H1 (cell line): ENCODE data around the gene BRPF3. TPM values are rescaled to one million over a fixed set of nuclear protein-coding genes. Genes with fewer than 3 reads are reported as not detected.

Experiments
- CTCF ChIA-PET: fragments of 300-600 bp; sonication (Branson Sonifier 250); formaldehyde crosslinking; loops from one replicate; lab custom pipeline; 2021; ENCODE audit not compliant: partially characterized antibody; lab: Charles Lee
- POLR2A ChIA-PET: fragments of 300-600 bp; sonication (Branson Sonifier 250); formaldehyde crosslinking; loops from one replicate; lab custom pipeline; 2021; ENCODE audit warnings: inconsistent platforms; ENCODE audit not compliant: partially characterized antibody; lab: Charles Lee
- DNase-seq, 2 experiments: peaks; one replicate each; pipeline versions ENCODE4 v3.0.0 to v3.0.0-alpha.2; 2010 to 2022; ENCODE audit warnings: low spot score in 2 of 2, low read depth in 1 of 2, mixed read lengths in 1 of 2
- FAIRE-seq: peaks from 2 replicates; lab custom pipeline; 2011; peaks lifted over from hg19 to GRCh38; lab: Jason Lieb, UNC
- H2AFZ ChIP-seq: 2 replicates; pipeline ENCODE4 v1.8.1; 2012; ENCODE audit warnings: low read length, inconsistent platforms
- H2AK5ac ChIP-seq: 2 replicates; pipeline ENCODE4 v1.6.1; 2013; ENCODE audit warnings: low read depth, low read length
- H2BK120ac ChIP-seq: replicated peaks from 2 replicates; pipeline ENCODE3; 2013; ENCODE audit warnings: low read depth, low read length, inconsistent platforms
- H2BK12ac ChIP-seq: 2 replicates; pipeline ENCODE4 v1.6.1; 2013; ENCODE audit warnings: low read depth, low read length
- H2BK15ac ChIP-seq: 2 replicates; pipeline ENCODE4 v1.6.1; 2013; ENCODE audit warnings: low read length
- H2BK20ac ChIP-seq: 2 replicates; pipeline ENCODE4 v1.6.1; 2013; ENCODE audit warnings: low read length
- H2BK5ac ChIP-seq: 2 replicates; pipeline ENCODE4 v1.6.1; 2013; ENCODE audit warnings: low read depth, low read length
- H3K14ac ChIP-seq: 2 replicates; pipeline ENCODE4 v1.6.1; 2013; ENCODE audit warnings: inconsistent platforms; ENCODE audit not compliant: insufficient read length
- H3K18ac ChIP-seq: 2 replicates; pipeline ENCODE4 v1.6.1; 2013; ENCODE audit warnings: low read length; ENCODE audit errors: extremely low read depth
- H3K23ac ChIP-seq: 2 replicates; pipeline ENCODE4 v1.6.1; 2013; ENCODE audit warnings: inconsistent platforms; ENCODE audit not compliant: insufficient read length
- H3K23me2 ChIP-seq: 2 replicates; pipeline ENCODE4 v1.6.1; 2013; ENCODE audit warnings: low read depth, low read length
- H3K27ac ChIP-seq: 2 replicates; pipeline ENCODE4 v1.6.1; 2011; ENCODE audit warnings: low read depth, low read length, inconsistent platforms
- H3K27me3 ChIP-seq, 4 experiments: replicated peaks in 1 of 4; 1 replicate in 1 of 4; 2 replicates in 3 of 4; pipeline versions ENCODE4 v1.6.1 to v1.8.1; 2011 to 2013; ENCODE audit warnings: low read length in 3 of 4, mild to moderate bottlenecking in 3 of 4, inconsistent platforms in 2 of 4, mixed read lengths in 2 of 4, moderate library complexity in 1 of 4; ENCODE audit not compliant: control insufficient read depth in 3 of 4, insufficient read depth in 3 of 4; ENCODE audit errors: extremely low read depth in 1 of 4
- H3K36me3 ChIP-seq, 4 experiments: 2 replicates each; pipeline versions ENCODE4 v1.6.1 to v1.8.1; 2011 to 2013; ENCODE audit warnings: mild to moderate bottlenecking in 4 of 4, low read length in 3 of 4, moderate library complexity in 2 of 4, control low read depth in 1 of 4, inconsistent platforms in 1 of 4; ENCODE audit not compliant: insufficient read depth in 4 of 4, control insufficient read depth in 2 of 4
- H3K4ac ChIP-seq: replicated peaks from 2 replicates; pipeline ENCODE3; 2013; ENCODE audit warnings: low read length, low read depth, mixed read lengths, inconsistent platforms; ENCODE audit not compliant: insufficient read length
- H3K4me1 ChIP-seq, 4 experiments: replicated peaks in 1 of 4; 1 replicate in 1 of 4; 2 replicates in 3 of 4; pipeline versions ENCODE4 v1.6.1 to v1.8.1; 2011 to 2013; ENCODE audit warnings: low read length in 3 of 4, inconsistent platforms in 2 of 4, mixed read lengths in 1 of 4; ENCODE audit not compliant: insufficient read depth in 4 of 4, control insufficient read depth in 3 of 4
- H3K4me2 ChIP-seq, 2 experiments: 2 replicates each; pipeline versions ENCODE4 v1.6.1 to v1.8.1; 2011 to 2013; ENCODE audit warnings: low read depth in 2 of 2, low read length in 2 of 2, control low read depth in 1 of 2, inconsistent platforms in 1 of 2, mild to moderate bottlenecking in 1 of 2; ENCODE audit not compliant: insufficient read depth in 1 of 2
- H3K4me3 ChIP-seq, 4 experiments: fragments of 200-600, 300-600 bp in 1 of 4; sonication (generic), shearing (Covaris generic), sonication (Bioruptor Twin) in 1 of 4; 2 replicates each; pipeline versions ENCODE4 v1.5.1 to v1.8.1; 2011 to 2016; ENCODE audit warnings: low read length in 4 of 4, low read depth in 3 of 4, control low read depth in 2 of 4, inconsistent platforms in 2 of 4, mild to moderate bottlenecking in 2 of 4, mixed read lengths in 1 of 4, moderate library complexity in 1 of 4; ENCODE audit not compliant: insufficient read depth in 2 of 4; ENCODE audit errors: extremely low read depth in 1 of 4
- H3K56ac ChIP-seq: replicated peaks from 2 replicates; pipeline ENCODE3; 2013; ENCODE audit warnings: low read depth, mild to moderate bottlenecking, mixed read lengths, low read length, inconsistent platforms; ENCODE audit not compliant: insufficient read length
- H3K79me1 ChIP-seq: 2 replicates; pipeline ENCODE4 v1.6.1; 2013; ENCODE audit warnings: low read depth, low read length, control low read depth
- H3K79me2 ChIP-seq, 2 experiments: 2 replicates each; pipeline versions ENCODE4 v1.6.1 to v1.8.1; 2012 to 2013; ENCODE audit warnings: low read length in 2 of 2, mild to moderate bottlenecking in 2 of 2, inconsistent platforms in 1 of 2; ENCODE audit not compliant: insufficient read depth in 2 of 2, control insufficient read depth in 1 of 2
- H3K9ac ChIP-seq, 4 experiments: replicated peaks in 1 of 4; 1 replicate in 1 of 4; 2 replicates in 3 of 4; pipeline versions ENCODE4 v1.6.1 to v1.8.1; 2011 to 2013; ENCODE audit warnings: low read depth in 3 of 4, low read length in 3 of 4, control low read depth in 2 of 4, mild to moderate bottlenecking in 2 of 4, moderate library complexity in 2 of 4, inconsistent platforms in 1 of 4; ENCODE audit errors: extremely low read depth in 1 of 4
- H3K9me3 ChIP-seq, 2 experiments: 2 replicates each; pipeline versions ENCODE4 v1.6.1 to v1.8.1; 2012 to 2013; ENCODE audit warnings: mild to moderate bottlenecking in 2 of 2, moderate library complexity in 2 of 2, control low read depth in 1 of 2, inconsistent platforms in 1 of 2, low read depth in 1 of 2, low read length in 1 of 2, mixed read lengths in 1 of 2; ENCODE audit not compliant: insufficient read depth in 2 of 2
- H4K20me1 ChIP-seq, 2 experiments: replicated peaks in 1 of 2; 2 replicates each; pipeline versions ENCODE3 to v1.8.1; 2011 to 2013; ENCODE audit warnings: inconsistent platforms in 2 of 2, low read length in 2 of 2, mild to moderate bottlenecking in 1 of 2; ENCODE audit not compliant: insufficient read depth in 2 of 2, control insufficient read depth in 1 of 2
- H4K5ac ChIP-seq: 2 replicates; pipeline ENCODE4 v1.6.1; 2013; ENCODE audit warnings: low read length, low read depth, mixed read lengths, inconsistent platforms; ENCODE audit not compliant: insufficient read length
- H4K8ac ChIP-seq: 2 replicates; pipeline ENCODE4 v1.8.0; 2013; ENCODE audit warnings: mild to moderate bottlenecking, moderate library complexity, low read length, inconsistent platforms; ENCODE audit not compliant: insufficient read depth; ENCODE audit errors: extremely low read depth
- H4K91ac ChIP-seq: replicated peaks from 2 replicates; pipeline ENCODE3; 2013; ENCODE audit warnings: low read length, mixed read lengths, inconsistent platforms; ENCODE audit not compliant: insufficient read length
- BACH1 ChIP-seq: IDR thresholded peaks from 2 replicates; pipeline ENCODE4 v1.6.1; 2012; ENCODE audit warnings: low read length, improper control_type of control experiment
- CBX5 ChIP-seq: fragments of 300-800, 300-1000 bp; sonication (generic); IDR thresholded peaks from 2 replicates; pipeline ENCODE4 v1.7.1; 2016; ENCODE audit warnings: antibody characterized with exemption, low read length, low read depth
- FOSL1 ChIP-seq: IDR thresholded peaks from 2 replicates; pipeline ENCODE4 v1.6.1; 2011; ENCODE audit warnings: mild to moderate bottlenecking, low read depth, low read length, moderate library complexity; ENCODE audit not compliant: insufficient read depth
- RXRA ChIP-seq: IDR thresholded peaks from 2 replicates; pipeline ENCODE4 v1.6.1; 2011; ENCODE audit warnings: low read depth, mild to moderate bottlenecking, low read length, moderate library complexity; ENCODE audit not compliant: insufficient read depth
- ZNF274 ChIP-seq: IDR thresholded peaks from 2 replicates; pipeline ENCODE4 v1.7.0; 2012; ENCODE audit warnings: low read length, borderline replicate concordance; ENCODE audit errors: extremely low read depth
- WGBS, 2 experiments: shearing (Covaris generic) in 1 of 2; methylation state at CpG; one replicate each; pipeline versions ENCODE4 v1.1.6 to v1.1.7; 2013 to 2015; ENCODE audit warnings: low lambda C conversion rate in 2 of 2, mixed read lengths in 2 of 2, inconsistent platforms in 1 of 2, low coverage in 1 of 2, missing lambda C conversion rate in 1 of 2; ENCODE audit not compliant: insufficient replicate concordance in 2 of 2, insufficient coverage in 1 of 2, insufficient read length in 1 of 2; ENCODE audit errors: extremely low coverage in 1 of 2, missing lambda C conversion rate in 1 of 2; 5-methylcytosine and 5-hydroxymethylcytosine counted together
- polyA plus RNA-seq, 7 experiments: library from polyadenylated mRNA; depleted of rRNA in 3 of 7; stranded (reverse) in 5 of 7; unstranded in 2 of 7; fragments of >200 nt in 5 of 7; fragments of 200-250 nt in 2 of 7; gene quantifications; 1 replicate in 5 of 7; 2 replicates in 1 of 7; 4 replicates in 1 of 7; pipeline versions ENCODE4 v1.2.1 to v1.2.3, GENCODE V29; 2011 to 2013; ENCODE audit warnings: missing spikeins in 2 of 7, mixed read lengths in 2 of 7
- total RNA-seq: library from RNA; stranded (reverse); fragmentation: NEBNext Ultra II Directional; extraction: Animal tissue kit (Norgen Biotek cat#: 25700); gene quantifications from 2 replicates; pipeline ENCODE4 v1.2.1, GENCODE V29; 2021

The BRPF3 gene
- total and polyA plus RNA-seq, 2 of the 8 experiments (the other 6 are each of a cell fraction or from before 2014, with no cell fraction given), result 26.0 to 37.5 TPM

DNA sequence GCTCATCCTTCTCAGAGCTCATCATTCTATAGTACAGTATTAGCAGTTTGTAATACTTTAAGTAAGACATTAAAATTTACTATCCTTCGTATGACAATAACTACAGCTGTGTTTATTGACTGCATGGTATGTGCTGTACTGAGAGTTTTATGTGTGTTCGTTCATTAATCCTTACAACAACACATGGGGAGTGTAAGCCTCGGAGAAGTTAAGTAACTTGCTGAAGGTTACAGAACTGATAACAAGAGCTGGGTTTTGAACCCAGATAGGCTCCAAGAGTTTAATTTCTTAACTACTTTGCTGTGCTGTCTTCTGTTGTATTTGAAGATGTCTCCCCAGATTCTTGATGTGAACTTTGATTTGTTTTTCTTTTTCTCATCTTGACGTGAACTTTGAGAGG lies 23.7 kb downstream of the BRPF3 start:
- 87% methylated on average over 4 of the region's 4 CpGs; no CpG with 5 or more reads in 1 of the 2 experiments for WGBS, 2 experiments
- Histone ChIP-seq H3K27ac (no peak overlapping the region), H3K4me3 (no peak overlapping the region), H3K4me2 (no peak overlapping the region), H3K9ac (no peak overlapping the region), H2BK15ac (no peak overlapping the region), H4K91ac (no peak overlapping the region), H2BK20ac (no peak overlapping the region), H4K20me1 (peaks cover 0 to 2% of the 10 kb centered on the region in 2 experiments), H3K9me3 (no peaks in the 10 kb centered on the region), H3K79me1 (peaks cover 3% of the 10 kb centered on the region; the same call in 1 of the 2 replicates), H3K27me3 (no peaks in the 10 kb centered on the region), H2AFZ (no peak overlapping the region), H3K4me1 (no peaks in the 10 kb centered on the region), H2BK5ac (no peak overlapping the region), H3K56ac (no peak overlapping the region), H3K4ac (no peak overlapping the region), H2BK120ac (no peak overlapping the region), H3K36me3 (peaks cover 15 to 79% (median 51%) of the 10 kb centered on the region in 4 experiments), H4K5ac (no peak overlapping the region), H3K14ac (no peak overlapping the region), H2BK12ac (no peak overlapping the region), H3K23ac (no peak overlapping the region), H3K18ac (no peak overlapping the region), H3K23me2 (no peaks in the 10 kb centered on the region), H4K8ac (no peak overlapping the region), H3K79me2 (no peaks in the 10 kb centered on the region), H2AK5ac (no peak overlapping the region)
- CTCF ChIA-PET, result interaction anchor here (0.6 to 1.5 kb wide), 2 partner anchors 9 to 81 kb away, joined by 3 to 4 read pairs; no protein-coding TSS in a partner anchor
- FAIRE-seq (no peak), DNase-seq (no peak)
- POLR2A ChIA-PET, result interaction anchor here (0.7 to 0.9 kb wide), 2 partner anchors 10 to 17 kb away, joined by 3 read pairs; no protein-coding TSS in a partner anchor
- no peak for TF ChIP-seq CBX5
- TF ChIP-seq RXRA, result no peak
- no peak for TF ChIP-seq FOSL1
- TF ChIP-seq ZNF274, result no peak
- no peak for TF ChIP-seq BACH1
